Smooth muscle cell (in vitro differentiated cells): ENCODE data around the gene NEURL3. TPM values are rescaled to one million over a fixed set of nuclear protein-coding genes. Genes with fewer than 3 reads are reported as not detected.

Experiments
- DNase-seq: peaks from one replicate; lab custom pipeline; 2025; ENCODE audit not compliant: unreplicated experiment; lab: John Stamatoyannopoulos, UW
- H2AFZ ChIP-seq: fragments of 200-600 bp; sonication (generic); 2 replicates; pipeline ENCODE4 v1.6.0; 2016; ENCODE audit warnings: antibody characterized with exemption, low read depth, mild to moderate bottlenecking
- H3F3A ChIP-seq: fragments of 200-600 bp; sonication (generic); 2 replicates; pipeline ENCODE4 v1.6.0; 2017; ENCODE audit warnings: antibody characterized with exemption, low read depth
- H3K27ac ChIP-seq: fragments of 200-600 bp; sonication (generic); 2 replicates; pipeline ENCODE4 v1.5.1; 2016; ENCODE audit warnings: low read depth, mild to moderate bottlenecking
- H3K27me3 ChIP-seq: fragments of 200-600 bp; sonication (generic); 2 replicates; pipeline ENCODE4 v1.6.1; 2016; ENCODE audit warnings: low read depth, mild to moderate bottlenecking
- H3K36me3 ChIP-seq: fragments of 200-600 bp; sonication (generic); 2 replicates; pipeline ENCODE4 v1.5.1; 2016; ENCODE audit warnings: low read depth
- H3K4me1 ChIP-seq: fragments of 200-600 bp; sonication (generic); 2 replicates; pipeline ENCODE4 v1.5.1; 2016; ENCODE audit warnings: low read depth
- H3K4me2 ChIP-seq: fragments of 200-600 bp; sonication (generic); 2 replicates; pipeline ENCODE4 v1.6.0; 2016; ENCODE audit warnings: mild to moderate bottlenecking
- H3K4me3 ChIP-seq: fragments of 200-600 bp; sonication (generic); 2 replicates; pipeline ENCODE4 v1.5.1; 2016; ENCODE audit warnings: mild to moderate bottlenecking
- H3K79me2 ChIP-seq: fragments of 200-600 bp; sonication (generic); 2 replicates; pipeline ENCODE4 v1.6.0; 2016; ENCODE audit warnings: low read depth, mild to moderate bottlenecking
- H3K9ac ChIP-seq: fragments of 200-600 bp; sonication (generic); 2 replicates; pipeline ENCODE4 v1.6.0; 2016; ENCODE audit warnings: low read depth
- H3K9me3 ChIP-seq: fragments of 200-600 bp; sonication (generic); replicated peaks from 2 replicates; pipeline ENCODE4 v1.5.1; 2016; ENCODE audit warnings: low read depth
- H4K20me1 ChIP-seq: fragments of 200-600 bp; sonication (generic); 2 replicates; pipeline ENCODE4 v1.6.0; 2016; ENCODE audit warnings: low read depth
- CTCF ChIP-seq: fragments of 200-600 bp; sonication (generic); IDR thresholded peaks from 2 replicates; pipeline ENCODE4 v1.5.1; 2017; ENCODE audit warnings: borderline replicate concordance, mild to moderate bottlenecking, antibody characterized with exemption; ENCODE audit not compliant: insufficient read depth, poor library complexity, severe bottlenecking
- WGBS: methylation state at CpG from one replicate; pipeline ENCODE4 v1.1.7; 2016; ENCODE audit warnings: low lambda C conversion rate; 5-methylcytosine and 5-hydroxymethylcytosine counted together
- polyA plus RNA-seq: library from polyadenylated mRNA; unstranded; fragments of >200 nt; fragmentation: Nextera tagmentation; extraction: Ambion mirVana; gene quantifications from 2 replicates; pipeline ENCODE4 v1.2.1, GENCODE V29; 2016
- total RNA-seq: library from RNA; depleted of rRNA; stranded (reverse); fragments of >200 nt; gene quantifications from 2 replicates; pipeline ENCODE4 v1.2.3, GENCODE V29; 2014

The NEURL3 gene
- total and polyA plus RNA-seq, 2 experiments from 2014 or later: 0.21 TPM; not detected in 1

- Histone ChIP-seq H3K36me3 (no peaks in the 10 kb centered on the region), H3K9me3 (no peaks in the 10 kb centered on the region), H3F3A (peaks cover 8% of the 10 kb centered on the region), H4K20me1 (no peaks in the 10 kb centered on the region), H3K27ac (peak overlapping the region; percentile 66), H3K9ac (no peak overlapping the region), H3K79me2 (no peaks in the 10 kb centered on the region), H2AFZ (no peak overlapping the region), H3K4me1 (peaks cover 30% of the 10 kb centered on the region), H3K4me2 (peak overlapping the region; percentile 92), H3K27me3 (no peaks in the 10 kb centered on the region), H3K4me3 (no peak overlapping the region)
- TF ChIP-seq CTCF: no peak
- WGBS: 89% methylated on average over 9 of the region's 9 CpGs
- no peak for DNase-seq
Measured at GRCh38 chr2:96529376-96530143, 24.4 kb upstream of the NEURL3 start.

- TF ChIP-seq CTCF: no peak
- 92% methylated on average over 8 of the region's 8 CpGs for WGBS
- Histone ChIP-seq H4K20me1 (no peaks in the 10 kb centered on the region), H3K4me2 (peak overlapping the region; percentile 92), H3F3A (peaks cover 8% of the 10 kb centered on the region), H3K9ac (peak overlapping the region; percentile 1), H2AFZ (peak overlapping the region; percentile 78), H3K9me3 (no peaks in the 10 kb centered on the region), H3K36me3 (no peaks in the 10 kb centered on the region), H3K79me2 (no peaks in the 10 kb centered on the region), H3K4me3 (no peak overlapping the region), H3K27me3 (peaks cover 2% of the 10 kb centered on the region), H3K27ac (peak overlapping the region; percentile 66), H3K4me1 (peaks cover 30% of the 10 kb centered on the region)
- DNase-seq: no peak
Measured at GRCh38 chr2:96528700-96529375, 23.7 kb upstream of the NEURL3 start.

- H4K20me1 ChIP-seq: no peaks in the 10 kb centered on the region
- peaks cover 8% of the 10 kb centered on the region for H3F3A ChIP-seq
- H3K9me3 ChIP-seq: no peaks in the 10 kb centered on the region
- peak overlapping the region; percentile 78 for H2AFZ ChIP-seq
- H3K4me2 ChIP-seq: peak overlapping the region; percentile 92
- DNase-seq: no peak
- peak overlapping the region; percentile 66 for H3K27ac ChIP-seq
- H3K9ac ChIP-seq: peak overlapping the region; percentile 8
- peaks cover 30% of the 10 kb centered on the region for H3K4me1 ChIP-seq
- H3K36me3 ChIP-seq: no peaks in the 10 kb centered on the region
- H3K27me3 ChIP-seq: peaks cover 4% of the 10 kb centered on the region
- TF ChIP-seq CTCF: no peak
- 23% methylated on average over 14 of the region's 14 CpGs for WGBS
- peak overlapping the region; percentile 56 for H3K4me3 ChIP-seq
- no peaks in the 10 kb centered on the region for H3K79me2 ChIP-seq
Measured at GRCh38 chr2:96528006-96528699, 23.0 kb upstream of the NEURL3 start.
